GM19397 (cell line): ENCODE data around the gene GPR160.
"Not testable (repeated sequence)": the region's sequence is repeated elsewhere in the genome, so short reads cannot be mapped to it uniquely, and the experiment has no call there.

Source experiments
- ATAC-seq: cut with Tn5 transposase; IDR thresholded peaks from one replicate; pipeline ENCODE4 v1.9.1; 2021; ENCODE audit warnings: mild to moderate bottlenecking, moderate library complexity; ENCODE audit not compliant: unreplicated experiment

Gene GPR160, protein sequence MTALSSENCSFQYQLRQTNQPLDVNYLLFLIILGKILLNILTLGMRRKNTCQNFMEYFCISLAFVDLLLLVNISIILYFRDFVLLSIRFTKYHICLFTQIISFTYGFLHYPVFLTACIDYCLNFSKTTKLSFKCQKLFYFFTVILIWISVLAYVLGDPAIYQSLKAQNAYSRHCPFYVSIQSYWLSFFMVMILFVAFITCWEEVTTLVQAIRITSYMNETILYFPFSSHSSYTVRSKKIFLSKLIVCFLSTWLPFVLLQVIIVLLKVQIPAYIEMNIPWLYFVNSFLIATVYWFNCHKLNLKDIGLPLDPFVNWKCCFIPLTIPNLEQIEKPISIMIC

DNA sequence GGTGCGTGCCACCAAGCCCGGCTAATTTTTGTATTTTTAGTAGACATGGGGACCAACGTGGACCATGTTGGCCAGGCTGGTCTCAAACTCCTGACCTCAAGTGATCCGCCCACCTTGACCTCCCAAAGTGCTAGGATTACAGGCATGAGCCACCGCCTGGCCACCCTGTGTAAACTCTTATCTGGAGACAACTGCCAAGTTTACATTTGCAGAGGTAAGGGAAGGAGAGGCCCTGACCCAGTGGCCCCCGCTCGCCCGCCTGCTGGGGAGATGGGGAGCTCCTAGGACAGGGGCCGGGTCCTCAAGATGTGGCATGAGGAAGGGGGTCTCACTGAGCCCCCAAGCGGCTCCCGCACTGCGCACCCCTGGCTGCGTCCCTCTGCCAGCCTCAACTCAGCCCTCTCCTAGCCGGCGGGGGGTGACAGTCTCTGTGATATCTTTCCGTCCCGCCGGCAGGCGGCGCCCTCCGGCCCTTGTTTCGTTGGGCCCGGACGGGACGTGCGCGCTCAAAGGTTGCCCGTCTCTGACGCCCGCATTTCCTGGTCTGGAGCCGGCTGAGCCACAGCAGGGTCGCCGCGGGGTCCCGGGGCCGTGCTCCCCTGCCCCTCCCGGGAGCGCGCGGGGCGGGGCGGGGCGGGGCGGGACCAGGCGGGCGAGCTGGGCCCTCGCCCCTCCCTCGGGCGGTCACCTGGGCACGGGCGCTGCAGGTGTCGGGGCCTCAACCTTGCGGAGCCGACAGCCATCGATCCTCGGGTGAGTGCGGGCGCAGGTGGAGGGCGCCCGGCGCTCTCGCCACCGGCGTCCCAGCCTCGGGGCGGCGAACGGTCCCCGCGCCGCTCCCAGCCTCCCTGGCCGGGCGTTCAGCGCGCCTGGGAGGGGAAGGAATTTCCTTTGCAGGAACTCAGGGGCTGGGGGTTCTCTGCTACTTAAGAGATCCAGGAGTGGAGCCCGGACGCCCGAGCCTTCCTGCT, at the start of gene GPR160:
GPR160 (plus strand) TSS at position 533 of the 971 bp plus-strand sequence. CDS start 45,978 bp downstream, outside the sequence.
- ATAC-seq: peak; percentile 86

DNA sequence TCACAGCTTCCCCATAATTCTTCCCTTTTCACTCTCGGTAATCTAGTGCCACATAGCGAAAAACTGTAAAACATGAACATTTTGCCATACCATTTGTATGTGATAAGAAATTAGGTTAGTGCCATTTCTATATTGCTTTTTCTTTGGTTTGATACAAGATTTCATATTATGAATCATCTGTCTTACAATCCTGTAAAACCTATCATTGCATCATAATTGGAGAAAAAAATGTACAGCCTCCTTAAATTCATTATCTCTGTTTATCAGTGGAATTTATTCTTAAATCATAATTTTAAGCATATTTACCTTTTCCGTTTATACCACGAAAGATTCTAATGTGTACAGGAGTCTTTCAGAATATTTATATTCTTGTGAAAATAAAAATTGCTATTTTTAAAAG, 47.4 kb upstream of the GPR160 start:
- no peak for ATAC-seq

DNA sequence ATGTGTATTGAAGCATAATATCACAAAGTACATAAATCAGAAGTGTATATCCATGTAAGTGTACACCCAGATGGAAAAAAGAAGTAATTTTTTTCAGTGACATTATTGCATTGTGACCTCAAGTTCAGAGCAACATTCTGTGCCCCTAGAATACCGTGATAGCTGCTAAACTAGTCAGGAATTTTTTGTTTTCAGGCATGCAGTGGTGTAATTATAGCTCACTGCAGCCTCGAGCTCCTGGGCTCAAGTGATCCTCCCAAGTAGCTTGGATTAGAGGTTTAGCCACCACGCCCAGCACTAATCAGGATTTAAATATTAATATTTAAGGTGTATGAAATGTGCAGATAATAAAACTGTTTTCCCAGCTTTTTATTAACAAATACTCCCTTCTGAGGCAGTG, 45.6 kb upstream of the GPR160 start:
- no peak for ATAC-seq

DNA sequence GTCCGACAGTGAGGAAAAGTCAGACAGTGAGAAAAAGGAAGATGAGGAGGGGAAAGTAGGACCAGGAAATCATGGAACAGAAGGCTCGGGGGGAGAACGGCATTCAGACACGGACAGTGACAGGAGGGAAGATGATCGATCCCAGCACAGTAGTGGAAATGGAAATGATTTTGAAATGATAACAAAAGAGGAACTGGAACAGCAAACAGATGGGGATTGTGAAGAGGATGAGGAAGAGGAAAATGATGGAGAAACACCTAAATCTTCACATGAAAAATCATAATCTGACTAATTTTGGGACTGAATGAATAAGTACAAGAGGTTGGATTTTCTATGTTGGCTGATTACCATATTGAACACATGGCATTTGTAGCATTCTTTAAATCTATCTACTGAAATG, 45.0 kb upstream of the GPR160 start:
- no peak for ATAC-seq

DNA sequence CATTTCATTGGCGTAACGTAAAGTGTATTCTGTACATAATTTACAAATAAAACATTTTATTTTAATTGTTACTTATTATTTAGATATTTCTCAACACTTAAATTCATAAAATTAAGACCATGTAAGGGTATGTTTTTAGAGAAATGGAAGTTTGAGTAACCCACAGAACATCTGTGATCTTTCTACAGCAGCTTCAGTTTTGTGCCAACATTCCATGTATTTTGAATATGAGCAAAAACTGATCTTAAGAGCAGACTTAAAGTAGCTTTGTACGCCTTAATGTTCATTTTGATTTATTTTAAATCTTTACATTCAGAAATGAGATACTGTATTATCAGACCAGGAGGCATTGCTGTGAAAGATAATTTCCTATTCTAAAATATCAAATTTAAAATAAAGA, 44.0 kb upstream of the GPR160 start:
- ATAC-seq: no peak

DNA sequence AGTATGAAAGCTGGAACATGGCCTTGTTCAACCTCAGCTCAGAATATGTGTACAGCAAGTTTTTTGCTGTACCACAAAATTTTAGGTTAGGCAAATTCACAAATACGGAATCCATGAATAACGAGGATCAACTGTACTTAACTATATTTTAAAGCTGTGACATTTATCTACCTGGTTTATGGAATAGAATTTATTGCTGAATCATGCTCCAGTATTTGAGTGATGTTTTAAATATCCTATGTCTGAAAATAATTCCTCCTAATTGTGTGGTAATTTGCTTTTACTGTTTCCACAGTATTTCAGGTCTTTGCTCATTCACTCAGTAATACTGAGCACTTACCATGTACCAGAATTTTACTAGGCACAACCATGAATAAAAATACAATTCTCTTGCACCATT, 41.7 kb upstream of the GPR160 start:
- ATAC-seq: no peak

DNA sequence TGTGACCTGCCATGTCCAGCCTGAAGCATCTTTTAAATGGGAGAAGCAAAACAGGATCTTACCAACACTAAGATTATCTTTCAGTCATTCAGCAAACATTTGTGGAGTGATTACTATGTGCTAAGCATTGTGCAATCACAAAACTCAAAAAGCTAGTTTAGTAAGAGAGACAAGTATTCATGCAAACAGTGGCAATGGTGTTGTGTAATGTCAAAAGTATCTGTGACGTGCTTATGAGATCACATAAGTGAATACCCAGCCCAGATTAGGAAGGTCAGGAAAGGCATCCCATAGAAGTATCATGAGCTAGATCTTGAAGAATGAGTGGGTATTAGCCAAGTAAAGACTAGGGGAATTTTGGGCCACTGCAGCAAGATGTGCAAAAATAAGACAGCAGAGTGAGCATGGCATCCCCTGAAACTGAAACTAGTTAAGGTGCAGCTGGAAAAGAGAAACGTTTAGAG, 39.1 kb upstream of the GPR160 start:
- ATAC-seq: peak; percentile 17

DNA sequence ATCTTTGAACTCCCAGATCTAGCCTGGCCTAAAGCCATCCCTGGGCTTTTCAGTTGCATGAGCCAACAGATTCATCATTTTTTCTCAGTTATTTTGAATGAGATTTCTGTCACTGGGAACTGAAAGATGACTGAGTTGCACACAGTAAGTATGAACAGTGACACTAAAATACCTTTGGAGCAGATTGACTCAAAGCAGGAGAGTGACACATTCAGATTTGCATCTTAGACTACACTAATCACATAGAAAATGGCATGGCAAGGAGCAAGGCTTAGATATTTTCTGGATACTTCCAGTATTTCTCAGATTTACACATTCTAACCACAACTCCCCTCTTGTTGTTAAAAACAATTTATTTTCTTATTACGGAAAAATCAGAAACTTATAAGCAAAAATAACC, 38.4 kb upstream of the GPR160 start:
- peak; percentile 75 for ATAC-seq

DNA sequence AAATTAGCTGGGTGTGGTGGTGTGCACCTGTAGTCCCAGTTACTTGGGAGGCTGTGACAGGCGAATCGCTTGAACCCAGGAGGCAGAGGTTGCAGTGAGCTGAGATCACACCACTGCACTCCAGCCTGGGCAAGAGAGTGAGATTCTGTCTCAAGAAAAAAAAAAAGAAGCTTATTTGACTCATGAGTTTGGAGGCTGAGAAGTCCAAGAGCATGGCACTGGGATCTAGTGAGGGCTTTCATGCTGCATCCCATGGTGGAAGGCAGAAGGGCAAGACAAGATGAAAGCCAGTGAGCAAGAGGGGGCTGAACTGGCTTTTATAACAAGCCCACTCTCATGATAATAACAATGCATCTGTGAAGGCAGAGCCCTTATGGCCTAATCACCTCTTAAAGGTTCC, 37.7 kb upstream of the GPR160 start:
- no peak for ATAC-seq

DNA sequence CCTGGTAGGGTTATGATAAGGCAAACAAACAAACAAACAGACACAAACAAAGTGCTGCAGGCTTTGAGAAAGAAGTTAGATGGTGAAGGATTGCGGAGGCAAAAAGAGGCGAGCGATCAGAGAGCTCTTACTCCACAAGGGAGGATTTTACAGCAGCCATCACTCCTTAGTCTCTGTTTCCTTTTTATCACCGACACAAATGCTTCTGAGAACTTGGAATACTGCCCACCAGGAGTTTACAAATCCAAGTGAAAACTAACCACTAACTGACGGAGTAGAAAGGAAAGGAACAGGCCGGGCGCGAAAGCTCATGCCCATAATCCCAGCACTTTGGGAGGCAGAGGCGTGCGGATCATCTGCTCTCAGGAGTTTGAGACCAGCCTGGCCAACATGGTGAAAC, 35.6 kb upstream of the GPR160 start:
- no peak for ATAC-seq

DNA sequence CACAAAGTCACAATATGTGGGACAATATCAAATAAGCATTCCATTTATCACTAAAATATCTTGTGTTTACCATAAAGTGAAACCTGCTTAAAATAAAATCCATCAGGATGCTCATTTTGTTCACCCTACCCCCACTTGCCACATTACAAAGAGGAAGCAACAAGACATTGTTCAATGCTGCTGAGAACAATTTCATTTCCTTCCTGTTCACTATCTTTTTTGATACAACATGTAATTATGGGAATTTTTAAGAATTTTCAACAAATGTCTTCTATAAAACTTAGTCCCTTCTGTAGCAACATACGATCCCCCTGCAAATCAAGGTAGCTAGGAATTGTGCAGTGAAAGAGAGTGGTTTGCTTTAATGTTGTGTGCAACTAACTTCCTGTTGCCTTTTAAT, 34.9 kb upstream of the GPR160 start:
- no peak for ATAC-seq

DNA sequence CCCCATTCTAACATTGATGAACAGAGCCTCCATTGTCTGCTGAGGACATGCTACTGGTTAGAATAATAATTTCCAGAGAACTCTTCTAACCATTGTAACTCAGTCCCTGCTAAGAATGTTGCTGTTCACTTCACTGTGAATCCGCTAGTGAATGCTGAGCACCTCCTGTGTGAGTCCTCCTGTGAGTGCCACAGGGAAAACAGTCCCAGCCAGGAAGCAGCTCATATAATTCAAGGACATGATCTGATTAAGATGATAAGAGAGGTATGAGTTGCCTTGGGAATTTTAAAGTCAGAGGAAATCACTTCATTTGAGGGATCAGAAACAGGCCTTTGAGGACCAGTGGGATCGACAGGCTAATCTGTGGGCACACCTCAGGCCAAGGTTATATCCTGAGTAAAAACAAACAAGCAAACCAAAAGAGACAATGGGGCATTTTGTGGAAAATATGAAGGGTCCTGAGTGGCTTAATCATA, 33.9 kb upstream of the GPR160 start:
- ATAC-seq: no peak

DNA sequence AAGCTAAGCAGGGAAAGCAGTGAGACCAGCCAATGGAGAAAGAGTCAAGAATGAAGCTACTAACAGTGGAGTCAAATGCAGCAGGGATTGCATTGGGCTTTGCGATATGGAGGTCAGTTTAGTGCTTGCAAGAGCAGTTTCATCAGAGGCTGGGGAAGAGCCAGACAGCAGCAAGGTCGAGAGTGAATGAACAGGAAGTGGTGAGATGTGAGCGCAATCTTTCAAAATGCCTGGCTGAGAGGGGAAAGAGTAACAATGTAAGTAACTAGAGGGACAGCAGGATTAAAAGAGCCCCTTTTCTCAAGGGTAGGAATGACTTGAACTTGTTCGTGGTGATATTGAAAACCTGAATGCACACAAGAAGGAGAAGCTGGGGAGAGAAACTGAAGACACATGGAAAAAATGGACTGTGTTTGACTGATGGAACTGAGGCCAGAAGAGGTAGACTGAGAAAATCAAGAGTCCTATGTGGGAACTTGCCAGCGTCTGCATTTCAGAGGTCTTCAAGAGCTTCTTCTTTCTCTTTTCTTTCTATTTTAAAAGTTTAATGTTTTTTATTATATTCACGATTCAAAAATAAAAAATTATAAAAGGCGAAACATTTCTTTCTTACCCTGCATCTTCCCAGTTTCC, 30.6 kb upstream of the GPR160 start:
- ATAC-seq: peak; percentile 77

DNA sequence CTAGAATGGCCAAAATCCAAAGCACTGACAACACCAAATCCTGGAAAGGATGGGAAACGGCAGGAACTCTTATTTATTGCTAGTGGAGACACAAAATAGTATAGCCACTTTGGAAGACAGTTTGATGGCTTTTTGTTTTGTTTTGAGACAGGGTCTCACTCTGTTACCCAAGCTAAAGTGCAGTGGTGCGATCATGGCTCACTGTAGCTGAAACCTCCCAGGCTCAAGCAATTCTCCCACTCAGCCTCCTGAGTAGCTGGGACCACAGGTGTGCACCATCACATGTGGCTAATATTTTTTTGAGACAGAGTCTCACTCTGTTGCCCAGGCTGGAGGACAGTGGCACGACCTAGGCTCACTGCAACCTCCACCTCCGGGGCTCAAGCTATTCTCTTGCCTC, 27.3 kb upstream of the GPR160 start:
- no peak for ATAC-seq

DNA sequence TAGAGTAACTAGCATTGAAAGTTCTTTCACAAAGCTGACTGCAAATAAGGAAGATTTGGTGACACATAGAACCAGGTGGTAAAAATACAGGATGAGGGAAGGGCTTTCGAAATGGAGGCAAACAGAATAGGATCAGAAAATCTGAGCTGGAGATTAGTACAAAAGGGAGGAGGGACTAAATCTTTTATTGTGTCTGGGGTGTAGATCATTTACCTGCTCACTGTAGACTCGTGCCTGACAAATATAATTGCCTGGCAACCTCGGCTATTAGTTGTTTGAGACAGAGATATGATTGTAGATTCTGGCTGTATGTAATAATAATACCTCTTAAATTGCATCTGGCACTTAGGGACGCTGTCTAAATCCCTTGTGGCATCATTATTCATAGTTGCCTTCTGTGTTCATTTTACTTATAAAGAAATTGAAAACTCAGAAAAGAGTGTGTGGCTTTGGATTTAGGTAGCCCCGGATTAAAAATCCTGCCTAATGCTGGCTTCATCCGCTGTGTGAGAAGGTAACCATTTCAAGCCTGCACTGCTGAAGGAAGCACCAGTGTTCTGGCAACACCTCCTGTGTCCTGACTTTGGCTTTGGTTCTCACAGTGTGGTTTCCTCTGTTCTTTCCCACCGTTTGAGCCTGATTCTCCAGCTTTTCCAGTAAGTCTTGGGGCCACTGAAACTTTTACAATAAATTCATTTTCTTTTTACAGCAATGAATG, 25.0 kb upstream of the GPR160 start:
- no peak for ATAC-seq

DNA sequence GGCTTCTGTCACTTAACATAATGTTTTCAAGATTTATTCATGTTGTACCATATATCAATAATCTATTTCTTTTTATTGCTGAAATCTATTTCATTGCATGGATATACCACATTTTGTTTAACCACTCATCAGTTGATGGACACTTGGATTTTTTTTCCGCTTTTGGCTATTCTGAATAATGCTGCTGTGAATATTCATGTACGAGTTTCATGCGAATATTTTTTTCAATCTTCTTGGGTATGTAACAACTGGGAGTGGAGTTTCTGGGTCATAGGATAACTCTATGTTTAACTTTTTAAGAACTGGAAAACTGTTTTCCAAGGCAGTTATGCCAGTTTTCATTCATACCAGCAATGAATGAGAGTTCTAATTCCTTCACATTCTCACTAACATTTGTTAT, 21.7 kb upstream of the GPR160 start:
- ATAC-seq: no peak

DNA sequence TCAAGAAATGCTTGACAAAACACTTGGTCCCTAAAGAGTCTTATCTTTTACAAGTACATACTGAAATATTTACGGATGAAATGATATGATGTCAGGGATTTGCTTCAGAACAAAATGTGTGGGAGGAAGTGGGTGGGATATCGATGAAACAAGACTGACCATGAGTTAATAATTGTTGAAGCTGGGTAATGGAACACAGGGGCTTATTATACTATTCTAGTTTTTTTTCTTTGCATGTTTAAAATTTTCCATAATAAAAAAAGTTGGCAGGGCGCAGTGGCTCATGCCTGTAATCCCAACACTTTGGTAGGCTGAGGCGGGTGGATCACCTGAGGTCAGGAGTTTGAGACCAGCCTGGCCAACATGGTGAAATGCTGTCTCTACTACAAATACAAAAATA, 18.5 kb upstream of the GPR160 start:
- ATAC-seq: not testable (repeated sequence)

DNA sequence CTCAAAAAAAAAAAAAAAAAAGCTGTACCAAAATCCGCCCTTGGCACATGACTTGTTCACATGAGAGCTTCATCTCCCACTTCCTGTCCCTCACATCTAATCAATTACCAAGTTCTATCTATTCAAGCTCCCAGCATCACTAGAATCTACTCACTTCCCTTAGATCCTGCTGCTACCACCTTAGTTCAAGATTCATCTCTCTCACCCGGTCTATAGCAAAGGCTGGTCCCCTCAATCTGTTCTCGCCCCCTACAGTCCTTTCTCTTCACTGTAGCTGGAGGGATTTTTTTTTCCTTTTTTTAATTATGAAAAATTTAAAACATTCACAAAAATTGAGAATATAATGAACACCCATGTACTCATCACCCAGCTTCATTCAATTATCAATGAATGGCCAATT, 16.7 kb upstream of the GPR160 start:
- ATAC-seq: no peak

DNA sequence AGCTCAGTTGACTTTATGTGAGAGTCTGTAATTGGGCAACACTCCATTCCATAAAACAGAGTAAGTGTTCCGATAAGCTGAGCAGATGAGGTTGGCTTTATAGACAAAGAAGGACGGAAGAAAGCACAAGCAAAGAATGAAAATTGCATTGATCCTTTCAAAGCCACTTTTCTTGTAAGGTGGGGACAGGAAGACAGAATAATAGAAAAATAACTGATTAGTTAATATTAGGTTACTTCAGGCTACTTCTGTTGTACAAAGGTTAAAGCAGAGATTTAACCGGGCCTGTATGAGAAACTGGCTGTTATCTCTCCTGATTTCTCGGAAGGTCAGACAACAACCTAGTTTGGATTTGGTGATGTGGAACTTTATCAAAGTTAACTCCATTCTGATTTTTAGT, 15.5 kb upstream of the GPR160 start:
- no peak for ATAC-seq

DNA sequence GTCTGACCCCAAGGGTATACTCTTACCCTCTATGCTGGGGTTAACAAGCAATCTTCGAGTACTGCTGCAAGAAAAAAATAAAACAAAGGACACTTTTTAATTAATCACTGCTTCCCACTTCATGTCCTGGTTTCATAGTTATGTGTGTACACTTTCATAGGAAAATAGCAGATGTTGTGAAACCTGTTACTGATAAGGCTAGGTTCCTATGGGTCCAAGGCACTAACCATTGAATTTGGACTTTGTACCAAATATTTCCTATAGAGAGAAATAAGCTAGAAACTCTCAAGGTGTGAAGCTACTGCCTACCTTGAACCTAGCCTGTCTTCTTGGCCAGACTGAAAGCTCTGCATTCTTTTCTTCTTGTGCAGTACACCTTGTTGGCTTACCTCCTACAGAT, 14.6 kb upstream of the GPR160 start:
- no peak for ATAC-seq

DNA sequence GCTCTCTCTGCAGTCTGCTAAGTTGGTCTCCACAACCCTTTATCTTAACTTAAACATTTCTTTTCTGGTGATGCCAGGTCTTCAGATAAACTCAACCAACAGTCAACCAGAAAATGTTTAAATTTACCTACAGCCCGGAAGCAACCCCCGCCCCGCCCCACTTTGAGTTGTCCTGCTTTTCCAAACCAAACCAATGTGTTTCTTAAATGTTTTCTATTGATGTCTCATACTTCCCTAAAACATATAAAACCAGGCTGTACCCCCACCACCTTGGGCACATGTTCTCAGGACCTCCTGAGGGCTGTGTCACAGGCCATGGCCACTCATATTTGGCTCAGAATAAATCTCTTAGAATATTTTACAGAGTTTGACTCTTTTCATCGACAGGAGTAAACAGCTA, 13.2 kb upstream of the GPR160 start:
- no peak for ATAC-seq
